HCT116 (cell line): Measurements from ENCODE around the gene KCNJ8. TPM values are rescaled to one million over a fixed set of nuclear protein-coding genes. Genes with fewer than 3 reads are reported as not detected.

Experiments
- ATAC-seq: fragments of 200-7000 bp; cut with Tn5 transposase; 2 replicates; pipeline ENCODE4 v1.9.1; 2020; ENCODE audit warnings: mild to moderate bottlenecking, moderate library complexity
- BruUV-seq: library from RNA; stranded (reverse); fragments of 400-500 nt; replicated peaks from 2 replicates; lab custom pipeline; 2021; lab: Mats Ljungman, UMichigan
- CTCF ChIA-PET: fragments of 300-600 bp; sonication (Branson Sonifier 250); formaldehyde crosslinking; loops from one replicate; lab custom pipeline; 2021; ENCODE audit warnings: antibody characterized with exemption; lab: Charles Lee
- POLR2A ChIA-PET: fragments of 300-600, 350-600 bp; sonication (Branson Sonifier 250); formaldehyde crosslinking; loops from one replicate; lab custom pipeline; 2021; ENCODE audit warnings: antibody characterized with exemption; lab: Charles Lee
- RAD21 ChIA-PET, 2 experiments: fragments of 300-600 bp; sonication (Branson Sonifier 250); formaldehyde crosslinking; loops; one replicate each; lab custom pipeline; 2023; ENCODE audit warnings: low total read pairs in 2 of 2; ENCODE audit not compliant: uncharacterized antibody in 2 of 2, unreplicated experiment in 2 of 2, low non-redundant PET in 1 of 2; lab: Charles Lee
- DNase-seq: peaks from one replicate; pipeline ENCODE4 v3.0.0-alpha.2; 2010; ENCODE audit warnings: low read depth, low spot score
- H2AFZ ChIP-seq: fragments of 200-600 bp; shearing (Covaris generic), sonication (generic); 2 replicates; pipeline ENCODE4 v1.6.1; 2017; ENCODE audit warnings: low read depth, mixed run types, mixed read lengths, antibody characterized with exemption, low read length; ENCODE audit not compliant: poor library complexity, severe bottlenecking
- H3K27ac ChIP-seq: 2 replicates; pipeline ENCODE4 v1.5.1; 2012; ENCODE audit warnings: low read depth, low read length
- H3K27me3 ChIP-seq: fragments of 200-600 bp; sonication (generic); 2 replicates; pipeline ENCODE4 v1.6.1; 2016; ENCODE audit warnings: mixed run types, low read length, mixed read lengths; ENCODE audit not compliant: insufficient read depth
- H3K36me3 ChIP-seq, 2 experiments: fragments of 200-500 bp in 1 of 2; fragments of 200-600 bp in 1 of 2; sonication (Bioruptor generic) in 1 of 2; sonication (generic) in 1 of 2; 2 replicates each; pipeline versions ENCODE4 v1.5.1 to v1.6.1; 2014 to 2016; ENCODE audit warnings: low read length in 2 of 2, inconsistent platforms in 1 of 2, mixed read lengths in 1 of 2, mixed run types in 1 of 2; ENCODE audit not compliant: insufficient read depth in 2 of 2, control insufficient read depth in 1 of 2
- H3K4me1 ChIP-seq, 2 experiments: fragments of 200-600 bp in 1 of 2; sonication (generic) in 1 of 2; 2 replicates each; pipeline versions ENCODE4 v1.5.1 to v1.6.1; 2012 to 2017; ENCODE audit warnings: low read length in 2 of 2, inconsistent platforms in 1 of 2, mild to moderate bottlenecking in 1 of 2, mixed read lengths in 1 of 2, mixed run types in 1 of 2, moderate library complexity in 1 of 2; ENCODE audit not compliant: insufficient read depth in 2 of 2, control insufficient read depth in 1 of 2
- H3K4me2 ChIP-seq: fragments of 200-600 bp; sonication (generic); 2 replicates; pipeline ENCODE4 v1.6.1; 2017; ENCODE audit warnings: mixed run types, low read length, mixed read lengths
- H3K4me3 ChIP-seq, 2 experiments: fragments of 200-600 bp in 1 of 2; sonication (generic) in 1 of 2; replicated peaks in 1 of 2; 2 replicates each; pipeline ENCODE4 v1.5.1; 2011 to 2016; ENCODE audit warnings: low read length in 2 of 2, control low read depth in 1 of 2, low read depth in 1 of 2, mild to moderate bottlenecking in 1 of 2, mixed read lengths in 1 of 2, mixed run types in 1 of 2
- H3K79me2 ChIP-seq: fragments of 200-600 bp; sonication (generic); 2 replicates; pipeline ENCODE4 v1.6.1; 2017; ENCODE audit warnings: mild to moderate bottlenecking, mixed run types, low read length, moderate library complexity, mixed read lengths; ENCODE audit not compliant: insufficient read depth
- H3K9ac ChIP-seq: fragments of 200-600 bp; sonication (generic); 2 replicates; pipeline ENCODE4 v1.6.1; 2016; ENCODE audit warnings: low read length, mixed read lengths
- H3K9me2 ChIP-seq: fragments of 200-600 bp; sonication (generic), shearing (Covaris generic); 2 replicates; pipeline ENCODE4 v1.6.1; 2017; ENCODE audit warnings: mixed run types, mild to moderate bottlenecking, moderate library complexity; ENCODE audit not compliant: insufficient read depth
- H3K9me3 ChIP-seq, 2 experiments: fragments of 200-500 bp in 1 of 2; fragments of 200-600 bp in 1 of 2; sonication (Bioruptor generic) in 1 of 2; sonication (generic) in 1 of 2; 2 replicates each; pipeline ENCODE4 v1.6.1; 2014 to 2017; ENCODE audit warnings: low read length in 2 of 2, mixed read lengths in 2 of 2, inconsistent platforms in 1 of 2, low read depth in 1 of 2, mild to moderate bottlenecking in 1 of 2, mixed run types in 1 of 2, moderate library complexity in 1 of 2; ENCODE audit not compliant: control insufficient read depth in 1 of 2, insufficient read depth in 1 of 2
- H4K20me1 ChIP-seq: fragments of 200-600 bp; sonication (generic), shearing (Covaris generic); 2 replicates; pipeline ENCODE4 v1.6.1; 2017; ENCODE audit warnings: mixed run types, mild to moderate bottlenecking, moderate library complexity; ENCODE audit not compliant: insufficient read depth
- ATF3 ChIP-seq: IDR thresholded peaks from 2 replicates; pipeline ENCODE4 v1.6.1; 2012
- CBX3 ChIP-seq: IDR thresholded peaks from 2 replicates; pipeline ENCODE4 v1.6.1; 2012; ENCODE audit warnings: low read depth
- CEBPB ChIP-seq: IDR thresholded peaks from 2 replicates; pipeline ENCODE4 v1.6.1; 2012; ENCODE audit warnings: low read depth
- CTCF ChIP-seq, 3 experiments: fragments of 200-600 bp in 1 of 3; sonication (generic) in 1 of 3; IDR thresholded peaks in 2 of 3; conservative IDR thresholded peaks in 1 of 3; 2 replicates each; pipeline ENCODE4 v1.5.1; 2012 to 2017; ENCODE audit warnings: low read depth in 2 of 3, low read length in 2 of 3, antibody characterized with exemption in 1 of 3, borderline replicate concordance in 1 of 3, control low read depth in 1 of 3, mild to moderate bottlenecking in 1 of 3, mixed read lengths in 1 of 3, mixed run types in 1 of 3, moderate library complexity in 1 of 3; ENCODE audit not compliant: insufficient read depth in 1 of 3
- EGR1 ChIP-seq: IDR thresholded peaks from 2 replicates; pipeline ENCODE4 v1.6.1; 2012; ENCODE audit warnings: low read depth
- ELF1 ChIP-seq: IDR thresholded peaks from 2 replicates; pipeline ENCODE4 v1.6.1; 2012; ENCODE audit warnings: low read depth, borderline replicate concordance
- MAX ChIP-seq: IDR thresholded peaks from 2 replicates; pipeline ENCODE4 v1.6.1; 2012
- POLR2AphosphoS5 ChIP-seq: IDR thresholded peaks from 2 replicates; pipeline ENCODE4 v1.6.1; 2011; ENCODE audit warnings: mild to moderate bottlenecking, low read depth, low read length, moderate library complexity
- REST ChIP-seq: IDR thresholded peaks from 2 replicates; pipeline ENCODE4 v1.6.1; 2012; ENCODE audit warnings: low read depth
- TCF7L2 ChIP-seq: IDR thresholded peaks from 2 replicates; pipeline ENCODE4 v1.7.0; 2011; ENCODE audit warnings: borderline replicate concordance, inconsistent platforms; ENCODE audit not compliant: insufficient read depth, insufficient read length; ENCODE audit errors: extremely low read depth
- YY1 ChIP-seq: IDR thresholded peaks from 2 replicates; pipeline ENCODE4 v1.6.1; 2011; ENCODE audit warnings: low read length, low read depth, moderate library complexity, mild to moderate bottlenecking; ENCODE audit not compliant: insufficient replicate concordance; ENCODE audit errors: extremely low read depth
- ZNF274 ChIP-seq: fragments of 200-500 bp; sonication (Bioruptor generic); IDR thresholded peaks from 2 replicates; pipeline ENCODE4 v1.6.1; 2014; ENCODE audit warnings: mild to moderate bottlenecking, low read depth, low read length, inconsistent platforms
- intact Hi-C: fragments of 100-400 bp; cut with micrococcal nuclease; formaldehyde crosslinking; loops from 2 replicates; pipeline ENCODE4 v1.10.0; 2022
- total RNA-seq: library from RNA; stranded (reverse); gene quantifications from one replicate; pipeline ENCODE4 v1.2.1, GENCODE V29; 2021; ENCODE audit not compliant: unreplicated experiment

Gene KCNJ8
- total RNA-seq, 1 experiment from 2014 or later: 0.17 TPM

GRCh38 chr12:21795648-21796328 lies 21.3 kb upstream of the KCNJ8 start:
- intact Hi-C loops: no loop called here
- ATAC-seq: no peak
- H3K9ac ChIP-seq: no peak overlapping the region

More at GRCh38 chr12:21795648-21796328, 21.3 kb upstream of the KCNJ8 start:
- no peaks in the 10 kb centered on the region for H3K9me3 ChIP-seq
- POLR2A ChIA-PET: no interaction called here
- no peaks in the 10 kb centered on the region for H3K27me3 ChIP-seq
- no peak overlapping the region for H3K4me3 ChIP-seq
- no peak overlapping the region for H2AFZ ChIP-seq
- no peak overlapping the region for H3K4me2 ChIP-seq
- TF ChIP-seq YY1: no peak
- TF ChIP-seq CBX3: no peak
- TF ChIP-seq ELF1: no peak
- TF ChIP-seq ATF3: no peak
- no peak for TF ChIP-seq CTCF (IDR thresholded peaks at IDR 0.05 in 2 of 3, conservative IDR thresholded peaks at IDR 0.05 in 1 of 3; ENCODE audit: borderline replicate concordance in 1 of 3, insufficient read depth in 1 of 3, low read depth in 2 of 3, low read length in 2 of 3)
- no peak for TF ChIP-seq EGR1
- no peak for TF ChIP-seq REST
- TF ChIP-seq TCF7L2: no peak
- no peak for TF ChIP-seq CEBPB
- no peak for TF ChIP-seq MAX
- TF ChIP-seq POLR2AphosphoS5: no peak
- no peak for TF ChIP-seq ZNF274
- no peak for DNase-seq
- H3K9me2 ChIP-seq: no peaks in the 10 kb centered on the region
- CTCF ChIA-PET: no interaction called here
- H3K4me1 ChIP-seq: no peaks in the 10 kb centered on the region
- no peak overlapping the region for H3K27ac ChIP-seq
- RAD21 ChIA-PET: no interaction called here
- no peaks in the 10 kb centered on the region for H4K20me1 ChIP-seq
- H3K79me2 ChIP-seq: no peaks in the 10 kb centered on the region
- no TSS peak for BruUV-seq
- H3K36me3 ChIP-seq: no peaks in the 10 kb centered on the region
